SJSA1 (cell line): ENCODE results near the gene PIGN. TPM values are rescaled to one million over a fixed set of nuclear protein-coding genes. Genes with fewer than 3 reads are reported as not detected.
"Not testable (repeated sequence)": the region's sequence is repeated elsewhere in the genome, so short reads cannot be mapped to it uniquely, and the experiment has no call there.

Source experiments
- DNase-seq, 2 experiments: peaks; one replicate each; pipeline ENCODE4 v3.0.0-alpha.2; 2015 to 2020; ENCODE audit warnings: low spot score in 2 of 2, low read depth in 1 of 2
- H3K27ac ChIP-seq: fragments of 250-450 bp; sonication (Bioruptor Pico); 2 replicates; pipeline ENCODE4 v1.5.1; 2020; ENCODE audit warnings: mild to moderate bottlenecking, moderate library complexity
- H3K27me3 ChIP-seq: fragments of 250-450 bp; sonication (Bioruptor Pico); replicated peaks from 2 replicates; pipeline ENCODE4 v1.5.1; 2020; ENCODE audit warnings: mild to moderate bottlenecking, moderate library complexity
- H3K36me3 ChIP-seq: fragments of 250-450 bp; sonication (Bioruptor Pico); 2 replicates; pipeline ENCODE4 v1.5.1; 2020; ENCODE audit warnings: mild to moderate bottlenecking
- H3K4me1 ChIP-seq: fragments of 250-450 bp; sonication (Bioruptor Pico); replicated peaks from 2 replicates; pipeline ENCODE4 v1.6.1; 2021; ENCODE audit warnings: mild to moderate bottlenecking
- H3K4me3 ChIP-seq: fragments of 250-450 bp; sonication (Bioruptor Pico); 2 replicates; pipeline ENCODE4 v1.5.1; 2020; ENCODE audit warnings: mild to moderate bottlenecking
- H3K9me3 ChIP-seq: fragments of 250-450 bp; sonication (Bioruptor Pico); replicated peaks from 2 replicates; pipeline ENCODE4 v1.5.1; 2020; ENCODE audit warnings: mild to moderate bottlenecking
- total RNA-seq: library from RNA; depleted of rRNA; stranded (reverse); fragments of >200 nt; shearing (Covaris generic); gene quantifications from 2 replicates; pipeline ENCODE4 v1.2.3, GENCODE V29; 2014

The PIGN gene
- total RNA-seq, 1 experiment from 2014 or later = 36.4 TPM

DNA sequence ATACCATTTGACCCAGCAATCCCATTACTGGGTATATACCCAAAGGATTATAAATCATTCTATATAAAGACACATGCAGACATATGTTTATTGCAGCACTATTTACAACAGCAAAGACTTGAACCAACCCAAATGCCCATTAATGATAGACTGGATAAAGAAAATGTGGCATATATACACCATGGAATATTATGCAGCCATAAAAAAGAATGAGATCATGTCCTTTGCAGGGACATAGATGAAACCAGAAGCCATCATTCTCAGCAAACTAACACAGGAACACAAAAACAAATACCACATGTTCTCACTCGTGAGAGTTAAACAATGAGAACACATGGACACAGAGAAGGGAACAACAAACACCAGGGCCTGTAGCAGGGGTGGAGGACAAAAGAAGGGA lies 20.3 kb downstream of the PIGN start:
- H3K27me3 ChIP-seq, H3K36me3 ChIP-seq: not testable (repeated sequence)

DNA sequence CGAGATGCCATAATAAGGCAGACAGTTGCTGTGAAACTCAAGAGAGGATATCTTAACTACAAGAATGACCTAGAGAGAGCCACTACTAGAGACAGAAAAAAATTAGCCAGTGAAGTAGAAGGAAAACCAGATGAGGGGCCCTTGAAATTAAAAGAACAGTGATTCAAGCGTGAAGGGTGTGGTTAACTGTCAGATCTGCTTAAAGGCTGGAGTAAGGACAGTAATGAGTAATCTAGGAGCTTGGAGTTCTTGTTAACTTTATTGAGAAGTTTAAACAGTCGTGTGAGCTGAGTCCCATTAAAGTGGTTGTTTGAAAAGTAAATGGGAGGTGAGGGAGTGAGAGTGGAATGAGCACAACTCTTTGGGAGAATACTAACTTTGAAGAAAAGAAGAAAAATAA lies 21.3 kb downstream of the PIGN start:
- no peaks in the 10 kb centered on the region for H3K9me3 ChIP-seq
- no peak for DNase-seq
- H3K27me3 ChIP-seq = no peaks in the 10 kb centered on the region
- no peak overlapping the region for H3K27ac ChIP-seq
- 0 out of 2 replicates have a peak, but pooled peaks cover 3% of the 10 kb centered on the region for H3K36me3 ChIP-seq
- no peaks in the 10 kb centered on the region for H3K4me1 ChIP-seq
- H3K4me3 ChIP-seq = no peak overlapping the region

More for the DNA sequence above, 20.3 kb downstream of the PIGN start:
- H3K27ac ChIP-seq, DNase-seq, H3K4me1 ChIP-seq, H3K9me3 ChIP-seq, H3K4me3 ChIP-seq: not testable (repeated sequence)

DNA sequence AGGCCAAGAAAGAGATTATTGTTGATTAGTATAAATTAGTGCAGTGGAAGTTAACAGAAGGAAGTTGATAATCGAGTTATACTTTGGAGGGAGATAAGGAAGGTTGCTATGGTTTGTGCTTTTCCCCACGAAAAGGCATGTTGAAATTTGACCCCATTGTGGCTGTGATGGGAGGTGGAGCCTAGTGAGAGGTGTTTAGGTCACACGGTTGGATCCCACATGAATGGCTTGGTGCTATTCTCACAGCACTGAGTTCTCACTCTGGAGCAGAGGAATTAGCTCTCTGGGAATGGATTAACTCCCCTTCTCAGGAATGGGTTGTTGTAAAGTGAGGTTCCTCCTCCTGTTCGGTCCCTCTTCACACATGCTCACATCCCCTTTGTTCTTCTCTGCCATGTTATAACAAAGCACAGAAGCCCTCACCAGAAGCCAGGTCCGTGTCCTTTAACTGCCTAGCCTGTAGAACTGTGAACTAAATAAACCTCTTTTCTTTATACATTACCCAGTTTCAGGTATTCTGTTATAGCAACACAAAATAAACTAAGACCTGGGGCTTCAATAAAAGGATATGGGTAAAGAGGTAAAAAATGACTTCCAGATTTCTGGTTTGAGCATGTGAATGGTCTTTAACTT lies 21.9 kb downstream of the PIGN start:
- Histone ChIP-seq H3K27me3 (no peaks in the 10 kb centered on the region), H3K27ac (no peak overlapping the region), H3K4me1 (no peaks in the 10 kb centered on the region), H3K9me3 (no peaks in the 10 kb centered on the region), H3K36me3 (0 out of 2 replicates have a peak, but pooled peaks cover 3% of the 10 kb centered on the region), H3K4me3 (no peak overlapping the region)
- no peak for DNase-seq

DNA sequence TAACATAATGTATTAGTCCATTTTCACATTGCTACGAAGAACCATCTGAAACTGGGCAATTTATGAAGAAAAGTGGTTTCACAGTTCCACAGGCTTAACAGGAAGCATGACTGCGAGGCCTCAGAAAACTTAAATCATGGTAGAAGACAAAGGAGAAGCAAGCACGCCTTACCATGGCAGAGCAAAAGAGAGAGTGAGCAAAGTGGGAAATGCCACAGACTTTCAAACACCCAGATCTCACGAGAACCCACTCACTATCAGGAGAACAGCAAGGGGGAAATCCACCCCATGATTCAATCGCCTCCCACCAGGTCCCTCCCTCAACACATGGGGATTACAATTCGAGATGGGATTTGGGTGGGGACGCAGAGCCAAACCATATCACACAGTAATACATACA lies 22.5 kb downstream of the PIGN start:
- H3K27ac ChIP-seq = no peak overlapping the region
- DNase-seq = no peak
- H3K4me3 ChIP-seq = no peak overlapping the region
- 0 out of 2 replicates have a peak, but pooled peaks cover 3% of the 10 kb centered on the region for H3K36me3 ChIP-seq
- H3K4me1 ChIP-seq = no peaks in the 10 kb centered on the region
- no peaks in the 10 kb centered on the region for H3K9me3 ChIP-seq
- H3K27me3 ChIP-seq = no peaks in the 10 kb centered on the region

DNA sequence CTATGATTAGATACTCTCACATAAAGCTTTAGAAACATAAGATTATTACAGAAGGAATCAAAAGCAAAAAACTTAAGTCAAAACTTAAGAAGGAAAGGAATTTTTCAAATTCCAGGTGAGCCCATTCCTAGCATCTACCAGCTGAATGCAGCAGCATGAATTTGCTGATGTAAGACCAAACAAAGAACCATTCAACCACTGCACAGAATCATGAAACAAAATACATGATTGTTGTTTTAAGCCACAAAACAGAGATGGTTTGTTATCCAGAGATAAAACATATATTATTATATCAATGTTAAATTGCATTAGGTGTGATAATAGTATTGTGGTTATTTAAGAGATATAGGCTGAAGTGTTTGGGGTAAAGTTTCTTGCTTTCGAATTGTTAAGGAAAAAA lies 29.0 kb downstream of the PIGN start:
- Histone ChIP-seq H3K9me3 (no peaks in the 10 kb centered on the region), H3K4me1 (no peaks in the 10 kb centered on the region), H3K36me3 (0 out of 2 replicates have a peak, but pooled peaks cover 3% of the 10 kb centered on the region), H3K27ac (no peak overlapping the region), H3K27me3 (no peaks in the 10 kb centered on the region), H3K4me3 (no peak overlapping the region)
- no peak for DNase-seq

DNA sequence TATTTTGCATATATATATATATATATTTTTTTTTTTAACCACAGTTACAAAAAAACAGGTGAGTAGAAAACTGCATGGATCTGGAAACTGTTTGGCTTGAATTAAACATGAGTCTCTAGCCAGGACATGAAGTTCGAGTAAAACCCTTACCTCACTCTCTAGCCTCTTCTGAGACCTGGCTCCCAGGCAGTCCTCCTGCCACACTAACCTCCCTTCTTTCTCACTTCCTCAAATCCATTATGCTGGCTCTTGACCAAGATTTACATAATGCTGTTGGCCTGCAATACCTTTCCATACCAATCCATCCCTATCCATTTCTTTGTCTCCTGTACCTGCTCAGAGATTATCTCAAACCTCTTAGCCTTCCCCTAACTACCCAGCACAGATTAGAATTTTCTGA lies 34.0 kb downstream of the PIGN start:
- no peak overlapping the region for H3K27ac ChIP-seq
- H3K9me3 ChIP-seq = no peaks in the 10 kb centered on the region
- no peaks in the 10 kb centered on the region for H3K27me3 ChIP-seq
- DNase-seq = no peak
- no peaks in the 10 kb centered on the region for H3K4me1 ChIP-seq
- H3K36me3 ChIP-seq = no peaks in the 10 kb centered on the region
- H3K4me3 ChIP-seq = no peak overlapping the region

DNA sequence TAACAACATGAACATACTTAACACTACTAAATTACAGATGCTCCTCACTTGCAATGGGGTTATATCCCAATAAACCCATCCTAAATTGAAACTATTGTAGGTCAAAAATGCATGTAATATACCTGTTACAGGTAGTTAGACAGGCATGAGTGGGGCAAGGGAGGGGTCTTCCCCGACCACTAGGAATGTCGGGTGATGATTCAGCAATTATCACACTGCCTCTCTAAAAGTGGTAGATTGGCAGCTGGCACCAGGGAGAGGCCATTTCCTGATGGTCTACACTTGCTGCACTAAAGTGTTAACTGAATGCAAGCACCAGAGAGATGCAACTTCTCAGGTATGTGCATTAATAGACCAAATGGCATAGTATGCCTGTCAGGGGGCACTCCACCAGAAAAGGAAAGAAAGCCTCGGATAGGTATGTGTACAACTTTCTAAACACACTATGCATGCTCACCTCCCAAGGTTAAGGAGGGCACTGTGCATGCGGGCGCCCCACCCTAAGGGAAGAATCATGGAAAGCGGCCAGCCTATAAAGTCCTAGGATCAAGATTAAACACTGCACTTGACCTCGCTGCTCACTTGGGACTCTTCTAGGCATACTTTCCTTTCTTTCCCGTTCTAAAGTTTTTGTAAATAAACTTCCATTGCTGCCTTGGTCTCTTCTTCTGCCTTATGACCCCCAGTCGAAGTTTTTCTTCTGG lies 35.6 kb downstream of the PIGN start:
- DNase-seq = no peak
- Histone ChIP-seq H3K36me3 (no peaks in the 10 kb centered on the region), H3K4me3 (no peak overlapping the region), H3K9me3 (no peaks in the 10 kb centered on the region), H3K27ac (no peak overlapping the region), H3K27me3 (no peaks in the 10 kb centered on the region), H3K4me1 (no peaks in the 10 kb centered on the region)

DNA sequence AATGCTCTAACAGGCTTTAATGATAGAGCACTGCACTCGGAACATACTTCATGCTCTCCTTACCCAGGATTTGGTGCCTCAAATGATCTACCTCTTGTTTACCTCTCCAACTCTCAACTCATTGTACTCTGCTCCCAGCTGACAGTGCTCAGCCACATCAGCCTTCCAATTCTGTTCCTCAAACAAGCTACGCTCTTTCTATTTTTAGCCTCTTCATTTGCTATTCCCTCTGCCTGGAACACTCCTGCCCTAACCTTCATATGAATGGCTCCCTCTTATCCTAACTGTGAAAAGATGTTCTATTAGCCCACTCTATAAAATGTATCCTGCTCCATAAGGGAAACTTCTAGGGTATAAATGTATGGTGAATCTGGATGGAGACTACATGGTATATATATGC lies 42.5 kb downstream of the PIGN start:
- no peaks in the 10 kb centered on the region for H3K27me3 ChIP-seq
- no peak overlapping the region for H3K27ac ChIP-seq
- H3K36me3 ChIP-seq = peaks cover 4% of the 10 kb centered on the region; the same call in 1 of the 2 replicates
- H3K9me3 ChIP-seq = no peaks in the 10 kb centered on the region
- no peak for DNase-seq
- no peak overlapping the region for H3K4me3 ChIP-seq
- no peaks in the 10 kb centered on the region for H3K4me1 ChIP-seq

DNA sequence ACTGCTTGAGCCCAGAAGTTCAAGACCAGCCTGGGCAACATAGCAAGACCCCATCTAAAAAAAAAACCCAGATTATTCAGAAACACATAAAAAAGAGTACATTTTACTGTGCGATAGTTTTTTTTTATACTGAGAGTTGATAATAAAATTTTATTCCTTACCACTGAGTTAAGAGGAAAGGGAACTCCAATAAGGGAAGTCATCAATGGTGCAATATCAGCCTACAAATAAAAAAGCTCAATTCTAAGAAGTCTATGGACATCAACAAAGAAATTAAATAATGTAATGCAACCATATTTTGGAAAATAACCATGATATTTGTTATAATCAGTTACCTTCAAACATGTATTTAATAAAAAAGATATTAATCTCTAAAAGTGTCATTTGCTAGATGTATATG lies 46.6 kb downstream of the PIGN start:
- no peak overlapping the region for H3K4me3 ChIP-seq
- no peaks in the 10 kb centered on the region for H3K27me3 ChIP-seq
- no peak for DNase-seq
- H3K4me1 ChIP-seq = no peaks in the 10 kb centered on the region
- no peaks in the 10 kb centered on the region for H3K9me3 ChIP-seq
- peaks cover 4% of the 10 kb centered on the region for H3K36me3 ChIP-seq
- H3K27ac ChIP-seq = no peak overlapping the region

DNA sequence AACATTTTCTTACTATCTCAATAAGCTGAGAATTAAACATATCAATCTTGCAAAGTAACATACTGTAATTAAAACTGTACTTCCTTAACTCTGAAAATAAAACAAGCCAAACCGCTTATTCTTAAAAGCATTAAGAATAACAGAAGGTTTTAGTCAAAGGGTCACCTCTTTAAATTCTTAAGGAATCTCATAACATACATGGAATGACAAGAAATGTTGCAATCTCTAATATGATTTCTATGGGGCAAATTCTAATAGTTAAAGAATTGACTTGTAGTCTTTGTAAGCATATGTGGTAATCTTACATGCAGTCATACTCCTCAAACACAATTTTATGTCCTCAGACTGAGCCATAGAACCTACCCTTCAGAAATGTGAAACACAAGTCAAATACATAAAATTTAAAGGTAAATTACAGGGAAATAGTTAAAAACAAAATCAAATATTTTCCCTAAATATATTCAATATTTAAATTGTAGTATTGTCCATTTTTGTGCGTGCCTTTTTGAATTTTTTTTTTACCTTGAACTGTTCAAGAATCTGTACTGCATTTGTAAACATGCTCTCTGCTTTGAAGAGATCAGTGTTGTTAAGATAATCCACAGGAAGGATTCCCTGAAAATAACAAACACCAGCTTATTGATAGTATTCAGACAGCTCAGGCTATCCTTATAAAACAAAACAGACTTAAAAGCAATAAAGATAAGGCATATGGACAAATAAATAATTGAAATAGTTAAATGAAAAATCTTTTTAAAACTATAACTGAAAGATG lies 48.2 kb downstream of the PIGN start:
- Histone ChIP-seq H3K27ac (no peak overlapping the region), H3K27me3 (no peaks in the 10 kb centered on the region), H3K36me3 (no peaks in the 10 kb centered on the region; the same call in 1 of the 2 replicates), H3K9me3 (no peaks in the 10 kb centered on the region), H3K4me1 (no peaks in the 10 kb centered on the region), H3K4me3 (no peak overlapping the region)
- DNase-seq = no peak

DNA sequence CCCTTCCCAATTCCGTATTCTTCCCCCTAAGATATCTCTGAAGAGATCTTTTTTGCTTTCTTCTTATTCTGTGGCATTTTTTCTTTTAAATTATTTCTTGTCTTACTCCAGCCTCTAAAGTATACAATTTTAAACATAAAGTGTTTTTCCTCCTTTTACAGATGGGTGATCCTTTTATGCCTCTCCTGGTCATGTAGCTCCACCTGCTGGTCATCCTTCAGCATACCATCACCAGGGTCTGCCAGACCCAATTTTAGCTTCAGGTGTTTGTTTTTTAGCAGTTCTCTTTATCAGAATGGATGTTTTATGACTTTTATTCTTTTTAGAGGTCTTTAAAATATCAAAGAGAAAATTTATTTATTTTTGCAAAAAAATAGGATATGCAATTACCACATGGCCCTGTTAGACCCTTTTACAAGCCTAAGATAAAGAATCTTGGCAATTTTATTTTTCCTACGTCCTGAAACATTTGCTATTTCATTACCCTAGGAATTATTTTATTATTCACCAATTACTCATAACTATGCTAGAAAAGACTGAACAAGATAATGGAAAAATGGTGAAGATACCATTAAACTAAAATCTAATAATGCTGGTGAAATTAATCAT lies 55.5 kb downstream of the PIGN start:
- peak; percentile 59 to 66 for DNase-seq
- no peak overlapping the region for H3K27ac ChIP-seq

DNA sequence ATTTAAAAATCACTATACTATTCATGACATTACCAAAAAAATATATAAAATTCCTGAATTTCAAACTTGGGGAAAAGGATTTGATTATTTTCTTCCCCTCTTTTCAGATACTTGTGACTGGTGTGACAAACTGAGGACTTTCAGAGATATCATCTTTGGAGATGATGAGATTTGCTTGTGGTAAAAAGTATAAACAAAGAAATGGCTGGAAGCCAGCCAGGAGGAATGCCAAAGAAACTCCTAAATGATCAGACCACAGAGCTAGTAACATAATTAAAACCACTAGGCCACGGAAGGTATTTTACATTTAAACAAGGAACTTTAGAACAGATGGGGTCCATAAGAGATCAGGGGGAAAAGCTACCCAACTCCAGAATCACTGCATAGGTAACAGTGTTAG lies 58.7 kb downstream of the PIGN start:
- no peaks in the 10 kb centered on the region for H3K9me3 ChIP-seq
- no peaks in the 10 kb centered on the region for H3K36me3 ChIP-seq
- peaks cover 9% of the 10 kb centered on the region for H3K4me1 ChIP-seq

More for the DNA sequence above, 55.5 kb downstream of the PIGN start:
- H3K27me3 ChIP-seq = no peaks in the 10 kb centered on the region
- no peak overlapping the region for H3K4me3 ChIP-seq
- H3K36me3 ChIP-seq = no peaks in the 10 kb centered on the region
- H3K4me1 ChIP-seq = peaks cover 9% of the 10 kb centered on the region
- no peaks in the 10 kb centered on the region for H3K9me3 ChIP-seq

DNA sequence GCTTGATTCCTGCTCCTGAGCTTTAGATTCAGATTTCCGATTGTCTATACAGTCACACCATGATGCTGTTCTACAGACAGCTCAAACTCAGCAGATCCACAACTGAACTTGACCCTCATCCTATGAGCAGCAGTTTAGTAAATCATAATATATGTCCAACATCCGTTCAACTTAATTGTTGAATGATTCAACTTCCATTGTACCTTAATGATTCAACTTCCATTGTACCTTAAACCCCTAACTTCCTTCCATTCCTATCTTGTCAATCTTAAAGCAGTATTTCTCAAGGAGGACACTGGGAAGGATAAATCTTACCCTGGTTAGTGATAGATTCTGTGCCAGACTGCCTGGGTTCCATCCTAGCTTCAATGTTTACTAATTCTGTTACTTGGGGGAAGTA lies 60.1 kb downstream of the PIGN start:
- peaks cover 9% of the 10 kb centered on the region for H3K4me1 ChIP-seq
- no peak for DNase-seq
- no peak overlapping the region for H3K4me3 ChIP-seq
- no peaks in the 10 kb centered on the region for H3K27me3 ChIP-seq
- H3K36me3 ChIP-seq = no peaks in the 10 kb centered on the region
- no peak overlapping the region for H3K27ac ChIP-seq
- H3K9me3 ChIP-seq = no peaks in the 10 kb centered on the region

More for the DNA sequence above, 58.7 kb downstream of the PIGN start:
- no peaks in the 10 kb centered on the region for H3K27me3 ChIP-seq
- no peak overlapping the region for H3K4me3 ChIP-seq
- H3K27ac ChIP-seq = no peak overlapping the region
- DNase-seq = peak; percentile 58 to 62

DNA sequence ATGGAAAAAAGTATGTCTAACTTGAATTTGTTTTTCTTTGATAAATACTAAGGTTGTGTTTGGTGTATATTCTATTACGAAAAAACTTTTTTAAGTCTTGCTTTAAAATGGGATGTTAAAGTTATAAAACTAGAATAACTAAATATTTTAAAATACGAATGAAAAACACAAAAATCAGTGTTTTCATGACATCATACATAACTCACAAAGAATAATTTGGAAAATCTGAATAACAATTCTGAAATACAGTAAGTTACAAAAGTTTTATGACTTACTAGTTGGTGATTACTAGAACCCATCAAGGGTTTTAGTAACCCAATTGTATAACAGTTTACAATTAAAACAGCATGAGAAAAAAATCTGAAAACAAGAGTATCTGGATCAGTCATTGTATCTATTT lies 61.2 kb downstream of the PIGN start:
- H3K9me3 ChIP-seq = no peaks in the 10 kb centered on the region
- no peaks in the 10 kb centered on the region for H3K36me3 ChIP-seq
- DNase-seq = no peak
- H3K4me3 ChIP-seq = no peak overlapping the region
- H3K27ac ChIP-seq = no peak overlapping the region
- no peaks in the 10 kb centered on the region for H3K27me3 ChIP-seq
- peaks cover 9% of the 10 kb centered on the region for H3K4me1 ChIP-seq
